IMR-90 (cell line): ENCODE data around the gene FOXO4.

ENCODE experiments used
- CTCF ChIP-seq: conservative IDR thresholded peaks from 2 replicates; pipeline ENCODE4 v1.5.1; 2012; ENCODE audit warnings: mild to moderate bottlenecking, low read depth, low read length, improper control_type of control experiment
- MAFK ChIP-seq: IDR thresholded peaks from 2 replicates; pipeline ENCODE4 v1.6.1; 2012; ENCODE audit warnings: low read depth, low read length, improper control_type of control experiment
- MAZ ChIP-seq: IDR thresholded peaks from 2 replicates; pipeline ENCODE4 v1.6.1; 2012; ENCODE audit warnings: low read depth, mild to moderate bottlenecking, low read length, improper control_type of control experiment, moderate library complexity, borderline replicate concordance
- MXI1 ChIP-seq: IDR thresholded peaks from 2 replicates; pipeline ENCODE4 v1.6.1; 2012; ENCODE audit warnings: low read depth, mild to moderate bottlenecking, low read length, moderate library complexity, borderline replicate concordance
- NFE2L2 ChIP-seq: fragments of 150-350 bp; IDR thresholded peaks from 2 replicates; pipeline ENCODE4 v1.6.1; 2016; ENCODE audit warnings: low read depth, mild to moderate bottlenecking, low read length
- POLR2A ChIP-seq: IDR thresholded peaks from 2 replicates; pipeline ENCODE4 v1.6.1; 2012; ENCODE audit warnings: mild to moderate bottlenecking, low read depth, low read length
- RCOR1 ChIP-seq: IDR thresholded peaks from 2 replicates; pipeline ENCODE4 v1.6.1; 2012; ENCODE audit warnings: mild to moderate bottlenecking, low read length, improper control_type of control experiment; ENCODE audit not compliant: insufficient replicate concordance
- SMC3 ChIP-seq: fragments of 150-350 bp; IDR thresholded peaks from 2 replicates; pipeline ENCODE4 v1.6.1; 2016; ENCODE audit warnings: low read depth, mild to moderate bottlenecking, antibody characterized with exemption, low read length, moderate library complexity
- TF ChIP-seq, protein P1 (sequence below): fragments of 150-350 bp; IDR thresholded peaks from 2 replicates; pipeline ENCODE4 v1.6.1; 2016; ENCODE audit warnings: low read depth, mild to moderate bottlenecking, low read length, moderate library complexity, borderline replicate concordance

GRCh38 chrX:71107245-71107644, 11.6 kb downstream of the FOXO4 start:
- TF ChIP-seq CTCF (no peak), MAFK (no peak), POLR2A (no peak), RCOR1 (no peak), SMC3 (no peak), MXI1 (no peak), MAZ (no peak), NFE2L2 (no peak)
- TF ChIP-seq, protein P1, sequence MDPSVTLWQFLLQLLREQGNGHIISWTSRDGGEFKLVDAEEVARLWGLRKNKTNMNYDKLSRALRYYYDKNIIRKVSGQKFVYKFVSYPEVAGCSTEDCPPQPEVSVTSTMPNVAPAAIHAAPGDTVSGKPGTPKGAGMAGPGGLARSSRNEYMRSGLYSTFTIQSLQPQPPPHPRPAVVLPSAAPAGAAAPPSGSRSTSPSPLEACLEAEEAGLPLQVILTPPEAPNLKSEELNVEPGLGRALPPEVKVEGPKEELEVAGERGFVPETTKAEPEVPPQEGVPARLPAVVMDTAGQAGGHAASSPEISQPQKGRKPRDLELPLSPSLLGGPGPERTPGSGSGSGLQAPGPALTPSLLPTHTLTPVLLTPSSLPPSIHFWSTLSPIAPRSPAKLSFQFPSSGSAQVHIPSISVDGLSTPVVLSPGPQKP: no peak
